AG04450 (cell line): Measurements from ENCODE around the gene ZNF76. TPM values are rescaled to one million over a fixed set of nuclear protein-coding genes. Genes with fewer than 3 reads are reported as not detected.

ENCODE experiments used
- CTCF ChIA-PET: fragments of 300-600, 350-600 bp; formaldehyde crosslinking; extraction: SDS; loops from one replicate; lab custom pipeline; 2022; ENCODE audit warnings: antibody characterized with exemption, inconsistent platforms; lab: Charles Lee
- POLR2A ChIA-PET: fragments of 350-600 bp; formaldehyde crosslinking; extraction: SDS; loops from one replicate; lab custom pipeline; 2021; ENCODE audit warnings: antibody characterized with exemption, inconsistent platforms; lab: Yijun Ruan, JAX
- DNase-seq: peaks from one replicate; pipeline ENCODE4 v3.0.0-alpha.2; 2011; ENCODE audit warnings: low read depth, low spot score
- H3K27ac ChIP-seq: one replicate; pipeline ENCODE4 v1.5.1; 2012; ENCODE audit warnings: low read depth, low read length, control low read depth
- H3K27me3 ChIP-seq: one replicate; pipeline ENCODE4 v1.6.0; 2012; ENCODE audit warnings: low read length; ENCODE audit not compliant: control insufficient read depth, insufficient read depth
- H3K4me3 ChIP-seq: 2 replicates; pipeline ENCODE4 v1.5.1; 2011; ENCODE audit warnings: mild to moderate bottlenecking, low read depth, low read length, control low read depth
- H3K9me3 ChIP-seq: 2 replicates; pipeline ENCODE4 v1.5.1; 2012; ENCODE audit warnings: low read length; ENCODE audit not compliant: control insufficient read depth, insufficient read depth
- CTCF ChIP-seq: IDR thresholded peaks from 2 replicates; pipeline ENCODE4 v1.5.1; 2011; ENCODE audit warnings: low read depth, low read length, control low read depth, inconsistent platforms
- polyA plus RNA-seq: library from polyadenylated mRNA; depleted of rRNA; stranded (reverse); fragments of >200 nt; gene quantifications from 2 replicates; pipeline ENCODE4 v1.2.3, GENCODE V29; 2011

The ZNF76 gene
- polyA plus RNA-seq, 1 experiment = 10.2 TPM

- no peak for TF ChIP-seq CTCF
- CTCF ChIA-PET = no interaction called here
- DNase-seq = no peak
- Histone ChIP-seq H3K27me3 (no peaks in the 10 kb centered on the region), H3K27ac (no peak overlapping the region), H3K4me3 (no peak overlapping the region), H3K9me3 (no peaks in the 10 kb centered on the region)
- POLR2A ChIA-PET = no interaction called here
These were observed 33.0 kb downstream of the ZNF76 start for GRCh38 chr6:35292494-35292893.

- CTCF ChIA-PET = interaction anchor here (0.6 to 1.2 kb wide), 10 partner anchors 8 to 175 kb away, joined by 3 to 5 read pairs (median 3); partner anchors contain the start of gene RPL10A
- Histone ChIP-seq H3K27ac (no peak overlapping the region), H3K9me3 (no peaks in the 10 kb centered on the region), H3K4me3 (no peak overlapping the region), H3K27me3 (no peaks in the 10 kb centered on the region)
- POLR2A ChIA-PET = no interaction called here
- TF ChIP-seq CTCF = no peak
- DNase-seq = no peak
These were observed 34.1 kb downstream of the ZNF76 start for GRCh38 chr6:35293681-35294080.

- DNase-seq = no peak
- POLR2A ChIA-PET = interaction anchor here (0.6 kb wide), 1 partner anchor 15 kb away, joined by 3 read pairs; no protein-coding TSS in a partner anchor
These were observed 34.9 kb downstream of the ZNF76 start for GRCh38 chr6:35294308-35294945.

GRCh38 chr6:35295036-35295435 is 35.5 kb downstream of the ZNF76 start:
- Histone ChIP-seq H3K4me3 (no peak overlapping the region), H3K9me3 (no peaks in the 10 kb centered on the region), H3K27ac (no peak overlapping the region), H3K27me3 (no peaks in the 10 kb centered on the region)
- TF ChIP-seq CTCF = no peak
- ChIA-PET CTCF (interaction anchor here (3.3 kb wide), 1 partner anchor 33 kb away, joined by 25 read pairs; no protein-coding TSS in a partner anchor), POLR2A (no interaction called here)
- DNase-seq = no peak

More at GRCh38 chr6:35294308-35294945, 34.9 kb downstream of the ZNF76 start:
- Histone ChIP-seq H3K4me3 (no peak overlapping the region), H3K27ac (no peak overlapping the region), H3K27me3 (no peaks in the 10 kb centered on the region), H3K9me3 (no peaks in the 10 kb centered on the region)
- CTCF ChIA-PET = interaction anchor here (0.6 to 1.2 kb wide), 9 partner anchors 8 to 156 kb away, joined by 3 to 5 read pairs (median 3); no protein-coding TSS in a partner anchor
- TF ChIP-seq CTCF = peak; percentile 67

- Histone ChIP-seq H3K9me3 (no peaks in the 10 kb centered on the region), H3K4me3 (no peak overlapping the region), H3K27ac (no peak overlapping the region), H3K27me3 (no peaks in the 10 kb centered on the region)
- POLR2A ChIA-PET = interaction anchor here (0.6 kb wide), 1 partner anchor 177 kb away, joined by 3 read pairs; no protein-coding TSS in a partner anchor
- CTCF ChIA-PET = interaction anchor here (1.0 to 3.3 kb wide), 3 partner anchors 32 to 173 kb away, joined by 3 to 25 read pairs (median 3); partner anchors contain the start of genes PPARD and RPL10A
- no peak for DNase-seq
- no peak for TF ChIP-seq CTCF
These were observed 36.2 kb downstream of the ZNF76 start for GRCh38 chr6:35295521-35296315.
